PC-3 (cell line): ENCODE data around the gene ZNF629. TPM values are rescaled to one million over a fixed set of nuclear protein-coding genes. Genes with fewer than 3 reads are reported as not detected.

Experiments
- ATAC-seq: fragments of 200-7000 bp; cut with Tn5 transposase; 2 replicates; pipeline ENCODE4 v1.9.1; 2020; ENCODE audit warnings: mild to moderate bottlenecking, moderate library complexity
- BruUV-seq: library from RNA; stranded (reverse); fragments of 400-500 nt; replicated peaks from 2 replicates; lab custom pipeline; 2021; lab: Mats Ljungman, UMichigan
- CTCF ChIA-PET: fragments of 300-600 bp; sonication (Branson Sonifier 250); formaldehyde crosslinking; loops from one replicate; lab custom pipeline; 2022; ENCODE audit warnings: antibody characterized with exemption; lab: Charles Lee
- POLR2A ChIA-PET: fragments of 300-600 bp; sonication (Branson Sonifier 250); formaldehyde crosslinking; loops from one replicate; lab custom pipeline; 2022; ENCODE audit warnings: antibody characterized with exemption; ENCODE audit not compliant: unreplicated experiment; lab: Charles Lee
- DNase-seq: peaks from one replicate; pipeline ENCODE4 v3.0.0-alpha.2; 2015
- H2AFZ ChIP-seq: fragments of 300-600 bp; sonication (generic); 2 replicates; pipeline ENCODE4 v1.6.0; 2016; ENCODE audit warnings: antibody characterized with exemption, low read length
- H3F3A ChIP-seq: fragments of 300-600 bp; sonication (generic); one replicate; pipeline ENCODE4 v1.6.0; 2017; ENCODE audit warnings: antibody characterized with exemption, low read length, control low read depth, mild to moderate bottlenecking; ENCODE audit not compliant: unreplicated experiment
- H3K27ac ChIP-seq: fragments of 300-600 bp; sonication (generic); 2 replicates; pipeline ENCODE4 v1.5.1; 2016; ENCODE audit warnings: mild to moderate bottlenecking, low read length
- H3K27me3 ChIP-seq: fragments of 300-600 bp; sonication (generic); 2 replicates; pipeline ENCODE4 v1.6.1; 2016; ENCODE audit warnings: low read length, mixed read lengths
- H3K36me3 ChIP-seq: fragments of 300-600 bp; sonication (generic); 2 replicates; pipeline ENCODE4 v1.6.1; 2016; ENCODE audit warnings: low read depth, mixed run types, low read length, mixed read lengths
- H3K4me1 ChIP-seq: fragments of 300-600 bp; sonication (generic); 2 replicates; pipeline ENCODE4 v1.5.1; 2016; ENCODE audit warnings: low read length; ENCODE audit not compliant: insufficient read depth
- H3K4me2 ChIP-seq: fragments of 300-600 bp; sonication (generic); 2 replicates; pipeline ENCODE4 v1.6.0; 2016; ENCODE audit warnings: low read length
- H3K4me3 ChIP-seq: fragments of 300-600 bp; sonication (generic); 2 replicates; pipeline ENCODE4 v1.5.1; 2016; ENCODE audit warnings: mild to moderate bottlenecking, low read length, mixed read lengths
- H3K79me2 ChIP-seq: fragments of 300-600 bp; sonication (generic); 2 replicates; pipeline ENCODE4 v1.6.1; 2017; ENCODE audit warnings: low read length, mixed read lengths
- H3K9ac ChIP-seq: fragments of 300-600 bp; sonication (generic); 2 replicates; pipeline ENCODE4 v1.6.0; 2016; ENCODE audit warnings: mild to moderate bottlenecking, low read length
- H3K9me2 ChIP-seq: fragments of 300-600 bp; sonication (generic); replicated peaks from 2 replicates; pipeline ENCODE4 v1.6.1; 2016; ENCODE audit warnings: mixed run types, low read length, mixed read lengths
- H3K9me3 ChIP-seq: fragments of 300-600 bp; sonication (generic); 2 replicates; pipeline ENCODE4 v1.6.1; 2016; ENCODE audit warnings: low read length, mixed read lengths
- H4K20me1 ChIP-seq: fragments of 300-600 bp; sonication (generic); 2 replicates; pipeline ENCODE4 v1.6.1; 2016; ENCODE audit warnings: low read length, mixed read lengths
- CTCF ChIP-seq: fragments of 300-600 bp; sonication (generic); conservative IDR thresholded peaks from 2 replicates; pipeline ENCODE4 v1.5.1; 2017; ENCODE audit warnings: antibody characterized with exemption, low read depth, mild to moderate bottlenecking, low read length
- EZH2 ChIP-seq: fragments of 300-600 bp; sonication (generic); IDR thresholded peaks from one replicate; pipeline ENCODE4 v1.6.1; 2017; ENCODE audit warnings: antibody characterized with exemption, mild to moderate bottlenecking, low read length; ENCODE audit not compliant: unreplicated experiment
- EZH2phosphoT487 ChIP-seq: fragments of 300-600 bp; sonication (generic); IDR thresholded peaks from 2 replicates; pipeline ENCODE4 v1.6.1; 2018; ENCODE audit warnings: mild to moderate bottlenecking, antibody characterized with exemption, low read length, borderline replicate concordance
- intact Hi-C: fragments of 100-400 bp; cut with micrococcal nuclease; formaldehyde crosslinking; loops from 2 replicates; pipeline ENCODE4 v1.9.0; 2023
- total RNA-seq: library from RNA; depleted of rRNA; stranded (reverse); fragments of >200 nt; gene quantifications from 2 replicates; pipeline ENCODE4 v1.2.3, GENCODE V29; 2014

ZNF629 gene
- total RNA-seq, 1 experiment from 2014 or later = 7.8 TPM

GRCh38 chr16:30737794-30738648 lies 49.0 kb downstream of the ZNF629 start:
- CTCF ChIA-PET = no interaction called here
- Histone ChIP-seq H3K27me3 (no peaks in the 10 kb centered on the region), H3K9me3 (no peaks in the 10 kb centered on the region), H3K36me3 (peaks cover 27% of the 10 kb centered on the region), H3F3A (peaks cover 7% of the 10 kb centered on the region), H3K79me2 (peaks cover 17% of the 10 kb centered on the region), H3K4me3 (no peak overlapping the region), H2AFZ (no peak overlapping the region), H3K9ac (no peak overlapping the region), H3K4me2 (no peak overlapping the region), H3K4me1 (peaks cover 36% of the 10 kb centered on the region), H3K27ac (no peak overlapping the region), H3K9me2 (no peaks in the 10 kb centered on the region), H4K20me1 (no peaks in the 10 kb centered on the region)
- BruUV-seq = no TSS peak
- intact Hi-C loops = no loop called here
- no peak for DNase-seq
- POLR2A ChIA-PET = no interaction called here
- no peak for ATAC-seq
- no peak for TF ChIP-seq EZH2
- no peak for TF ChIP-seq CTCF
- TF ChIP-seq EZH2phosphoT487 = no peak

- DNase-seq (no peak), ATAC-seq (no peak)
- Histone ChIP-seq H3K27ac (no peak overlapping the region), H4K20me1 (no peaks in the 10 kb centered on the region), H3K9me3 (no peaks in the 10 kb centered on the region), H3K36me3 (peaks cover 27% of the 10 kb centered on the region), H3K9ac (no peak overlapping the region), H3K4me1 (peaks cover 33% of the 10 kb centered on the region), H3K4me2 (no peak overlapping the region), H3K27me3 (no peaks in the 10 kb centered on the region), H3K4me3 (no peak overlapping the region), H3K79me2 (peaks cover 9% of the 10 kb centered on the region), H2AFZ (no peak overlapping the region), H3K9me2 (no peaks in the 10 kb centered on the region), H3F3A (peaks cover 7% of the 10 kb centered on the region)
- intact Hi-C loops = no loop called here
- ChIA-PET POLR2A (no interaction called here), CTCF (no interaction called here)
- no TSS peak for BruUV-seq
- TF ChIP-seq EZH2 (no peak), EZH2phosphoT487 (no peak), CTCF (no peak)
These were observed 49.8 kb downstream of the ZNF629 start for GRCh38 chr16:30736995-30737793.

- no peak for TF ChIP-seq EZH2
- CTCF ChIA-PET = no interaction called here
- DNase-seq (no peak), ATAC-seq (no peak)
- H3K4me3 ChIP-seq = no peak overlapping the region
- H3K9me3 ChIP-seq = no peaks in the 10 kb centered on the region
- H2AFZ ChIP-seq = no peak overlapping the region
- H3K4me2 ChIP-seq = no peak overlapping the region
- H3K4me1 ChIP-seq = no peaks in the 10 kb centered on the region
- H3K27me3 ChIP-seq = no peaks in the 10 kb centered on the region
- H3K36me3 ChIP-seq = peaks cover 31% of the 10 kb centered on the region; the same call in 1 of the 2 replicates
- no peaks in the 10 kb centered on the region for H3F3A ChIP-seq
- no peak overlapping the region for H3K27ac ChIP-seq
- H3K9ac ChIP-seq = no peak overlapping the region
- H3K79me2 ChIP-seq = peaks cover 6% of the 10 kb centered on the region
- H3K9me2 ChIP-seq = no peaks in the 10 kb centered on the region
- no TSS peak for BruUV-seq
- intact Hi-C loops = no loop called here
- H4K20me1 ChIP-seq = no peaks in the 10 kb centered on the region
- POLR2A ChIA-PET = no interaction called here
These were observed 55.6 kb downstream of the ZNF629 start for GRCh38 chr16:30731411-30731810.
